HG03066 (cell line): ENCODE data around the gene CAB39L.
A peak's percentile ranks its signal among the peaks of the same experiment; 100 is the strongest.

Experiments
- ATAC-seq: cut with Tn5 transposase; IDR thresholded peaks from one replicate; pipeline ENCODE4 v1.9.1; 2021; ENCODE audit warnings: low read depth; ENCODE audit not compliant: unreplicated experiment

CAB39L gene

DNA sequence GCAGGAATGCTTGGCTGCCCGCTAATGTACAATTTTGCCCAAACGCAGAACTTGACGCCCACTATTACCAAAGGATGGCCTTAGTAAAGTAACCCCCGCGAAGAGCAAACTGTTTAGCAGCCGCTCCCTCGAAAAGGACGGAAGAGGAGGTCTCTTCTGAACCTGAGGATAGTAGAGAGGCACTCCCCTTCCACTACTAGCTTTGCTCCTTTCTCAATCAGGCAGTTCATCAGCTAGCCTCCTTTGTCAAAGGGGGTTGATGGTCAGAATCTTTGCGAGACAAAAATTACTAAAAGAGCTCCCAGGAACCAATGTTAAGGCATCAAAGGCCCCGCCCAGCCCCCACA, 534 bp downstream of the CAB39L start:
- no peak for ATAC-seq

- ATAC-seq = no peak
Measured at GRCh38 chr13:49441846-49442245, 2.0 kb downstream of the CAB39L start.

DNA sequence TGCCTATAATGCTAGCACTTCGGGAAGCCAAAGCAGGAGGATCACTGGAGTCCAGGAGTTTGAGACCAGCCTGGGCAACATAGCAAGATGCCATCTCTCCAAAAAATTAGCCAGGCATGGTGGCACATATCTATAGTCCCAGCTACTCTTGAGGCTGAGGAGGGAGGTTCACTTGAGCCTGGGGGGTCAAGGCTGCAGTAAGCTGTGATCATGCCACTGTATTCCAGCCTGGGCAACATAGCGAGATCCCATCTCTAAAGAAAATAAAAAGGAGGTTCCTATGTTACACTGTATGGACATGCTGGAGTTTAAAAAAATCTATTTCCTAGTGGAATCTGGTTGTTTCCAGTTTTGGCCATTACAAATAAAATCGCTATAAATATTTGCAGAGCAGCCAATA, 2.6 kb downstream of the CAB39L start:
- no peak for ATAC-seq

- no peak for ATAC-seq
Measured at GRCh38 chr13:49439609-49440008, 4.3 kb downstream of the CAB39L start.

- ATAC-seq = no peak
Measured at GRCh38 chr13:49437705-49438104, 6.2 kb downstream of the CAB39L start.

GRCh38 chr13:49436890-49437289, 7.0 kb downstream of the CAB39L start:
- no peak for ATAC-seq

DNA sequence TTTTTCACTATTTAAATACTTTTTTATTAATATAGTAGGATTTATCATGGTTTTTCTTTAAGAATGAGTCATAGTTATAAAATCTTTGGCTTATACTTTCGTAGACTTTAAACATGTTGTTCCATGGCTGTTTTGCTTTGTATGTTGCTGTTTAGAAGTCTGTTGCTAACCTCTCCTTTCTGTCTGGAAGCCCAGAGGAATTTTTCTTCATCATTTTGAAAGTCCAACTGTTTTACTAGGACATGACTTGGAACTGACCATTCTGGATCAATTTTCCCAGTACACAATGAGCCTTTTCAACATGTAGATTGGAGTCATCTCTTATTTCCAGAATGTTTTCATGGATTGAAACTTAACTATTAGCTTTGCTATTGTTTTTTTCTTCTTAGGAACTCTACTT, 7.9 kb downstream of the CAB39L start:
- ATAC-seq = no peak

GRCh38 chr13:49429121-49429520, 14.7 kb downstream of the CAB39L start:
- ATAC-seq = no peak

DNA sequence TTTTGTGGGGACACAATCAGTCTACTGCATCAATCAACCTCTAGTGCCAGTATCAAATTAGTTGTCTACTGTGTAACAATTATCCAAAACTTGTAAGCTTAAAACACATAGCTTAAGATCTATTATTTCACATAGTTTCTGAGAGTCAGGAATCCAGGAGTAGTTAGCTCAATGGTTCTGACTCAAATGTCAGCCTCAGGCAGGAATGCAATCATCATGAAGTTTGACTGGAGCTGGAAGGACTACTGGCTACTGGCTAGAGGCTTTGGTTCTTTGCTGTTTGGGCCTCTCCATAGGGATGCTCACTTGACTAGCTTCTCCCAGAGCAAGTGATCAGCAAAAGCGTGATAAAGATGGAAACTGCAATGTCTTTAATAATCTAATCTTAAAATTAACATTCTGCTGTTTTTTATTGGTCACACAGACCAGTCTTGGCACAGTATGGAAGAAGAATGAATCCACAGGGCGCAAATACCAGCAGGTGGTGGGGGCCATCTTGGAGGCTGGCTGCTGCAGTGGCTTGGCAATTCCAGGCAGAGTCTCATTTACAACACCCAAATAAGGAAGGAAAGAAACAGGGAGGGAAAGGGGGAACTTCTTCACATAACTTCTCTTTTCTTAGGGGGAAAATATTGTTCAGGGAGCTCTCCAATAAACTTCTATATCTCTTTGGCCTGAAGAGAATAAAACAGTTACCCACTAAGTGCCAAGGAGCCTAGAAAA, 15.7 kb downstream of the CAB39L start:
- no peak for ATAC-seq

GRCh38 chr13:49424011-49424560, 19.8 kb downstream of the CAB39L start:
- no peak for ATAC-seq

DNA sequence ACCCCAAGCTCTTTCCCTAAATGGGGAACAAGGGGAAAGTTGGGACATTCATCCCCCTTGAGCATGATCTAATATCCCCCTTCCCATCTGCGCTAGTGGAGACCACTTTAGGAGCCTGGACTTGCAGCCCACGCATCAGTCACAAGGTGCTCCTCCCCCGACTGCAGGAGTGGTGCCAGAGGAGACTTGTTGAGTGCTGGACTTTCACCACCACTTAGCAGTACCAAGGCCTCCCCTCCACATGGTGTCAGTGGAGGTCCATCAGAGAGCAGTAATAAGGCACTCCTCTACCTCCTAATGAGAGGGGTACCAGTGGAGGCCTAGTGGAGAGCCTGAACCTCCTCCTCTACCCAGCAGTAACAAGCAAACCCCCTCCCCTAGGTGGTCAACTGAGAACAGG, 22.5 kb downstream of the CAB39L start:
- peak; percentile 92 for ATAC-seq

- no peak for ATAC-seq
Measured at GRCh38 chr13:49419276-49419675, 24.6 kb downstream of the CAB39L start.

GRCh38 chr13:49418206-49418605, 25.7 kb downstream of the CAB39L start:
- no peak for ATAC-seq

DNA sequence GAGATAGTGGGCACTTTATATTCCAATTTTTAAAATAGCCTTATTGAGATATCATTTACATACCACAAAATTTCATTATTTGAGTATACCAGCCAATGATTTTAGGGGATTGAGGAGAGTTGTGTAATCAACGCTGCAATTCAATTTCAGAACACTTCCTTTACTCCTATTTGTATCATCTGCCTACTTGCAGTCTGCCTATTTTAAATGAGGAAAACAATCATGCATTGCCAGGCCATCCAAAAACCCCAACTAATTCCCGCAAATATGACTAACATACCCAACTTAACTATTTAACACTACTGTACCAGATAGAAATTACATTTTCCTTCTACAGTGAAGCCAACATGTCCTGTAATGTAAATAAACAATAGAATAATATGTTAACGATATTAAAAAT, 26.7 kb downstream of the CAB39L start:
- ATAC-seq = no peak

- ATAC-seq = no peak
Measured at GRCh38 chr13:49412749-49413148, 31.1 kb downstream of the CAB39L start.

DNA sequence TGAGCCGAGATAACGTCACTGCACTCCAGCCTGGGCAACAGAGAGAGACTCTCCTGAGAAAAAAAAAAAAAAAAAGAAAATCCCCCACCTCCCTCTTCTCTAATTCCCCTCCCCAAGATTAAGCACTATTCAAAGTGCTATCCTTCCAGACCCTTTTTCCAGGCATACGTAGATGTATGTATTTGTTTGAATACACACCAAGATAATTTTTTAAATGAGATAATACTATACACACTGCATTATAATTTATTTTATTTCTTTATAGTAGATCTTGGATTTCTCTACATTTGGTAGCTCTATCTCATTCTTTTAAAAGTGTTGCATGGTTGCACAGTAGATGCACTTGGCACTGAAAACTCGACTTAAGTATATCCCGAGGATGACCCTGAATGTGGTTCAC, 32.5 kb downstream of the CAB39L start:
- no peak for ATAC-seq

DNA sequence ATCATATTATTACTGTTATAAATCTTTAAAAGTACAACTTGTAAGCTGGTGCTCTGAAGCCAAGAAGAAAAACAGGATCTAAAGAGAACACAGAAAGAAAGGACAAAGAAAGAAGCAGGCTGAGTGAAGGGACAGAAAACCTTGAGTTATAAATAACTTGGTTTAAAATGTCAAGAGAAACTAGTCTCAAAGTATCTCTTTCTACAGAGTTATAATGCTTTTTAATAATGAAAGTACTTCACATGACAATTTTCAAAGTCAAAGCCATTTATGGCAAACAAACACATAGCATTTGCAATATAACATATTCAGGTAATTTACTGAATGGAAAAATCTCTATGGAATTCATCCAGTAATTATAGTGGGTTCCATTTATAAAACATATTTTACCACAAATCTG, 33.4 kb downstream of the CAB39L start:
- ATAC-seq = no peak

DNA sequence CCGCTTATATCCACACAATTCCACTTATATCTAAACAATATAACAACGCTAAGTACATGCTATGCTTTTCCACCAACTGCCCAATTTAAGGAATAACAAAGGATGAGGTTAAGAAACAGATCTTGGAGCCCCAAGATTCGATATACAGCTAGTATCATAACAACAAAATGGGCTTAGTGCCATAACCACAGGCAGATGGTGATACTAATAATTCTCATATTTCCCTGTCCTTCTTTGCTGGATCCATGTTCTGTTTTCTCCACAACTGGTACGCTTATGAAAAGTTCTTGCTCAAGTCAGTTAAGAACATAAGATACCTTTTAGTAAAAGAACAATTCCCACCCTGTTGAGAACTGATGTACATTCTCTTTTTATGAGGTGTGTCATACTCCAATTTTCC, 33.9 kb downstream of the CAB39L start:
- no peak for ATAC-seq

DNA sequence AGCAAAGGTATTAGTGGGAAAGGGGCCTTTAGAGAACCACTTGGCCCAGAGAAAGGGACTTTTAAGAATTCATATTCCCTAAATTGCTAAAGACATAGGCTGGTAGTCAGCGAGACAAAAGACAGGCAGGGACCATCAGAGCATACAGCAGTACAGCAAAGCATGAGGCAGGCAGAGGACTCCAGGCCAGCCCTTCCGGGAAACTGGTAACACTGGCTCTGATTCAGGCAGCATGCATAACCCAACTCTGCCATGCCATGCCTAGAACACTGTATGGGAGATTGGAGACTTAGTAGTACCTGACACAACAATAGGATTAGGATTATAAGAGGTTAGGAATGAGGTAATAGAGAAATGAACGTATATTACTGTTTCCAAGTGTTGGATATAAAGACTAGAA, 34.9 kb downstream of the CAB39L start:
- no peak for ATAC-seq

- ATAC-seq = no peak
Measured at GRCh38 chr13:49407936-49408335, 35.9 kb downstream of the CAB39L start.

- no peak for ATAC-seq
Measured at GRCh38 chr13:49407068-49407467, 36.8 kb downstream of the CAB39L start.

DNA sequence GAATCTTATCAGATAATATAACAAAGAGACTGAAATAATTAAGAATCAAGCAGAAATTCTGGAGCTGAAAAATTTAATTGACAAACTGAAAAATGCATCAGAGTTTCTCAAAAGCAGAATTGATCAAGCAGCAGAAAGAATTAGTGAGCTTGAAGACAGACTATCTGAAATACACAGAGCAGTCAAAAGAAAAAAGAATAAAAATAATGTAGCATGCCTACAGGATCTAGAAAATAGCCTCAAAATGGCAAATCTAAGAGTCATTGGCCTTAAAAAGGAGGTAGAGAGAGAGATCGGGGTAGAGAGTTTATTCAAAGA, 39.2 kb downstream of the CAB39L start:
- no peak for ATAC-seq
